T follicular helper cell (primary cell): ENCODE results near the gene HDAC6.

Experiments used
- DNase-seq: peaks from one replicate; pipeline ENCODE4 v3.0.0-alpha.2; 2020; ENCODE audit warnings: low read depth
- total RNA-seq, 2 experiments: gene quantifications; one replicate each; lab custom pipeline; 2026; lab: John Stamatoyannopoulos, UW

Gene HDAC6
- 42.0 to 102 reads per million in 2 experiments for total RNA-seq

DNA sequence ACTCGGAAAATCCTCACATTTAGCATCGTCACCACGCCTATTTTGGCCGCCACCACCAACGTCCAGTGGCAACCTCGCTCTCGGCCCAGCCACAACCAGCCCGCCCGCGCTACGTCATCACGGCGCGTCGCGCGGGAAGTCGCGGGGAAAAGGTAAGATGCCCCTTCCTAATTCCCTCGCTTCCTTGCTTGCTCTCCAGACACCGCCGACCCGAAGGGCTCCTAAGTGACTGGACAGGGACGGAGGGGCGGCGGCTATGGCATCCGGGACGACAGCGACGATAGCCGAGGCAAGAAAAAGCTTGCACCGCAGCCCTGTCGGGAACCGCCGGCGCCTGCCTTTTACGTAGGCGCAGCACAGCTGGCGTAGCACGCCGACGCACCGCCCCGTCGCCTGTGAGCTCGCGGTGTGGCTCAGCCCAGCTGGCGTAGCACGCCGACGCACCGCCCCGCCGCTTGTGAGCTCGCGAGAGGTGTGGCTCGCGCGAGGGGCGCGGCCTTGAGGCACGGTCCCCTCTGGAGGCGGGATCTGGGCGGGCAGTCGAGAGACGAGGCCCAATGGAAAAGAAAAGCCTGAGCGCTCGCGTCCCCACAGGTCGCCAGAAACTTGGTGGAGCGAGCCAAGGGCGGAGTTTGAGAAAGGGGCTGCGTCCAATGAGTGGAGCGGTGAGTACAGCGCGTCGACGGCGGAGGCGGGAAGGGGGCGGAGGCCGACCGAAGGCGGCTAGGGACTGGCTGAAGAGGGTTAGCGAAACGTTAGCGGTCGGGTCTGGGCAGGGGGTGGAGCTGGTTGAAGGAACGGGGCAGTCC, at the start of gene HDAC6:
TSS of gene HDAC6 (plus strand) at position 788 of the 809 bp plus-strand sequence. CDS start 626 bp downstream, outside the sequence.
- DNase-seq, result peak; percentile 91

GRCh38 chrX:48752498-48752897, 49.4 kb upstream of the HDAC6 start:
- no peak for DNase-seq

- no peak for DNase-seq
Observed at GRCh38 chrX:48753708-48754228, 48.1 kb upstream of the HDAC6 start.

- DNase-seq, result no peak
Observed at GRCh38 chrX:48754238-48754637, 47.6 kb upstream of the HDAC6 start.

GRCh38 chrX:48761674-48762471, 40.0 kb upstream of the HDAC6 start, which contains the start of gene GLOD5:
Gene GLOD5, plus strand, starts transcription at chrX:48761747. Its CDS starts 44 bp downstream, at chrX:48761791.
- DNase-seq, result no peak

- no peak for DNase-seq
Observed at GRCh38 chrX:48769230-48769629, 32.6 kb upstream of the HDAC6 start.

- DNase-seq, result no peak
Observed at GRCh38 chrX:48770296-48770695, 31.6 kb upstream of the HDAC6 start.

GRCh38 chrX:48772602-48773001, 29.3 kb upstream of the HDAC6 start:
- no peak for DNase-seq

DNA sequence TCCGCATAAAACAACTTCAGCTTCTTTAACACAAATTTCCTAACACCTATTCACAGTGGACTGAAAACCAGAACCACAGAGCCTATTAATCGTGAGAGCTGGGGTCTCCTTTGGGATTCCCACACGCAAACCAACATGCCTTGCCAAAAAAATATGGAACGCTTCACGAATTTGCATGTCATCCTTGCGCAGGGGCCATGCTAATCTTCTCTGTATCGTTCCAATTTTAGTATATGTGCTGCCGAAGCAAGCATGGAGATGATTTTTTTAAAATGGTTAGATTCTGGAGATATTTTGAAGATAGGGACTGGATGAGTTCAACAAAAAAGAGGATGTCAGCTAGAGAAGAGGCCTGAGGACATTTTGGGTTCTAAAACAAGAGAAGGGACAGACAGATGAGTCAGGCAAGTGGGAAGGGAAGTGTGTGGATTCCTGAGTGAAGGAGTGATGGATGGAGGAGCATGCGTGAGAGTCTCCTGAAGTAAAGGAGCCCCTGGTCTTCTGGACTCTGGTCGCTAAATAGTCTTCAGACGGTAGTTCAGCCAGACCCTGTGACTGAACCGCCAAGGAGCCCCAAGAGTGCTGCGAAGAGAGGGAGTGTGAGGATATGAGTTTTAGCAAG, 24.9 kb upstream of the HDAC6 start:
- no peak for DNase-seq

DNA sequence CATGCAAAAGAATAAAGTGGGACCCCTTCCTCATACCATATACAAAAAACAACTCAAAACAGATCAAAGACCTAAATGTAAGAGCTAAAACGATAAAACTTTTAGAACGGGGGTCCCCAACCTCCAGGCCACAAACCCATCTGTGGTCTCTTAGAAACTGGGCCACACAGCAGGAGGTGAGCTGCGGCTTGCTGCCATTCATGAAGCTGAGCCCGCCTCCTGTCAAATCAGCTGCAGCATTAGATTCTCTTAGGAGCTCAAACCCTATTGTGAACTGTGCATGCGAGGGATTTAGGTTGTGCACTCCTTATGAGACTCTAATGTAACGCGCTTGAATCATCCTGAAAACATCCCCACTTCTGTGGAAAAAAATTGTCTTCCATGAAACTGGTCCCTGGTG, 22.5 kb upstream of the HDAC6 start:
- DNase-seq, result no peak

- no peak for DNase-seq
Observed at GRCh38 chrX:48781705-48782104, 20.2 kb upstream of the HDAC6 start.

GRCh38 chrX:48782216-48782615, 19.7 kb upstream of the HDAC6 start:
- no peak for DNase-seq

- DNase-seq, result no peak
Observed at GRCh38 chrX:48782795-48783194, 19.1 kb upstream of the HDAC6 start.

DNA sequence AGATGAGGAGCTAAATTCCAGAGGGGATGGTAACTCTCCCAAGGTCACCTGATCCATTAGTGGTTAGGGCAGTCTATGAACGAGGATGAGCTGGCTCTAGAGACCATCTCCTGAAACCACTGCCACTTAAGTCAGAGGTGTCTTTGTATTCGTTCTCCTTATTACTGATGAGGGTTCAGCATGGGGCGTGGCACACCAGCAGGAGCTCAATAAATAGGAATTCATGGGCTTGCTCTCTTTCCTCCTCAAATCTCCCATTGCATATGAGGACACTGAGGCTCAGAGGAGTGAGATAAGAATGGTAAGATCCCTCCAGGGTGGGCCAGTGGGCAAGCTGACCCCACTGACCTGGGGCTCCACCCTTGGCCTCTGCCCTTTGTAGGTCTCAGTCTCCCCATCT, 17.1 kb upstream of the HDAC6 start:
- DNase-seq, result no peak

- DNase-seq, result no peak
Observed at GRCh38 chrX:48785186-48785539, 16.7 kb upstream of the HDAC6 start.

- no peak for DNase-seq
Observed at GRCh38 chrX:48785540-48786214, 16.2 kb upstream of the HDAC6 start.

DNA sequence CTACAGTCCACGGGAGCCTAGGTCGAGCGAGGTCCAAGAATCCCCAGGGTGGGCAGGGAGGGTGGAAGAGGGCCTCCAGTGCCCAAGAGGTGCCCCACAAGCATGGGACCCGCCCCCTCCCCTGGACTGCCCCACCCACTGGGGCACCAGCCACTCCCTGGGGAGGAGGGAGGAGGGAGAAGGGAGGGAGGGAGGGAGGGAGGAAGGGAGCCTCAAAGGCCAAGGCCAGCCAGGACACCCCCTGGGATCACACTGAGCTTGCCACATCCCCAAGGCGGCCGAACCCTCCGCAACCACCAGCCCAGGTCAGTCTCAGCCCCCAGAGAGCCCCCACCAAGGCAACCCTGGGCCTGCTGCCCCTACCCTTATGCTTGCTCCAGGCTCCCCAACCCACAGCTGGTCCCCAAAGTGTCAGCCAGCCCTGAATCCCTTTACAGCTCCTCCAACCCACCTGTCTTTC, 15.5 kb upstream of the HDAC6 start, which contains the start of gene GATA1:
TSS of gene GATA1 (plus strand) at position 250 of the 460 bp plus-strand sequence. CDS start 4,520 bp downstream, outside the sequence.
- no peak for DNase-seq

GRCh38 chrX:48786825-48787504, 14.9 kb upstream of the HDAC6 start:
- no peak for DNase-seq

DNA sequence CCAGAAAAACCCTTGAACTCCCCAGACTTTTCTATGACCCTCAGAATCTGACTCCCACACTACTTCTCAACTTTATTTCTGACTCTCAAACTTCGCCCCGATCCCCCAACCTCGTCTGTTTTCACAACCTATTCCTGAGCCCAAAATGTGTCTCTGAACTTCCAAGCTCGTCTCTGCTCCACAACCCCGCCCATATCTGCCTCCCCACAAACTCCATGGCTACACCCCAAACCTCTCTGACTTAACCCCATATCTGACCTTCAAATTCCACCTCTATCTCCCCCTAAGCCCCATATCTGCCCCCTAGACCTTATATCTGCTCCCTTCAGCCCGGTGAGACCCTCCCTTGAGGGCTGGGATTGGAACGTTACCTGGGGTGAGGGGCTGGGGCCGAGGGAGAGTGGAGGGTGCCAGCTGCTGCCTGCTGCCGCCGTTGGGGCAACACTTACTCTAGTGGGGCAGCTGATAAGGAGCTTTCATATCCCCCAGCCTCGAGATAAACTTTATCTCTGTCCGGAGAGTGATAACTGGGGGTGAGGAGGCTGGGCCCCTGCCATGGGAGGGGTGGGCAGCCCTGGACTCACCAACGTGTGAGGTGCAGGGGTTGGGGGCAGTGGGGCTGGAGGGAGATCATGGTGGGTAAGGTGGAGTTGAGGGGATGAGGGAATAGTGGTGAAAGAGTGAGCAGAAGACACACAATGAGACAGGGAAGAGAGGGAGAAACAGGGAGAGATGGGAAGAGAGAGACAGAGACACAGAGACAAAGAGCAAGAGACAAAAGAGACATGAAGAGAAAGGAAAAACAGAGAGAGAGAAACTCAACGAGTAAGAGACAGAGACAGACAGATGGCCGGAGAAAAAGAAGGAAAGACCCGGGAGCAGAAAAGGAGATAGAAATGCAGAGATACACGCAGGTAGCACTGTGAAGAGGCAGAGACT, 14.1 kb upstream of the HDAC6 start:
- DNase-seq, result no peak
